Neural progenitor cell (in vitro differentiated cells): ENCODE results near the gene ANK3. TPM values are rescaled to one million over a fixed set of nuclear protein-coding genes. Genes with fewer than 3 reads are reported as not detected.

ENCODE experiments used
- DNase-seq: peaks from one replicate; pipeline ENCODE4 v3.0.0-alpha.2; 2016; ENCODE audit warnings: low spot score
- H2AFZ ChIP-seq: fragments of 200-600 bp; sonication (generic); replicated peaks from 2 replicates; pipeline ENCODE4 v1.6.1; 2016; ENCODE audit warnings: antibody characterized with exemption
- H3F3A ChIP-seq: fragments of 200-600 bp; sonication (generic); 2 replicates; pipeline ENCODE4 v1.6.1; 2016; ENCODE audit warnings: antibody characterized with exemption, low read depth
- H3K27ac ChIP-seq: fragments of 200-600 bp; sonication (generic); 2 replicates; pipeline ENCODE4 v1.5.1; 2016; ENCODE audit warnings: mild to moderate bottlenecking
- H3K27me3 ChIP-seq: fragments of 200-600 bp; sonication (generic); 2 replicates; pipeline ENCODE4 v1.6.1; 2016; ENCODE audit warnings: mild to moderate bottlenecking, moderate library complexity
- H3K36me3 ChIP-seq: fragments of 200-600 bp; sonication (generic); 2 replicates; pipeline ENCODE4 v1.5.1; 2016
- H3K4me1 ChIP-seq: fragments of 200-600 bp; sonication (generic); 2 replicates; pipeline ENCODE4 v1.6.1; 2016; ENCODE audit warnings: mixed run types
- H3K4me2 ChIP-seq: fragments of 200-600 bp; sonication (generic); 2 replicates; pipeline ENCODE4 v1.6.1; 2016
- H3K4me3 ChIP-seq: fragments of 200-600 bp; sonication (generic); 2 replicates; pipeline ENCODE4 v1.5.1; 2016
- H3K79me2 ChIP-seq: fragments of 200-600 bp; sonication (generic); 2 replicates; pipeline ENCODE4 v1.6.1; 2016; ENCODE audit warnings: low read depth
- H3K9ac ChIP-seq: fragments of 200-600 bp; sonication (generic); 2 replicates; pipeline ENCODE4 v1.6.1; 2016
- H3K9me3 ChIP-seq: fragments of 200-600 bp; sonication (generic); 2 replicates; pipeline ENCODE4 v1.5.1; 2016; ENCODE audit warnings: low read depth
- H4K20me1 ChIP-seq: fragments of 200-600 bp; sonication (generic); 2 replicates; pipeline ENCODE4 v1.6.1; 2016; ENCODE audit warnings: low read depth
- H3K27ac Mint-ChIP-seq: 3 replicates; pipeline ENCODE4 v1.8.0; 2021; ENCODE audit warnings: mixed read lengths
- H3K27me3 Mint-ChIP-seq: 2 replicates; pipeline ENCODE4 v1.8.0; 2022; ENCODE audit warnings: low read depth, mild to moderate bottlenecking, inconsistent platforms, moderate library complexity, mixed read lengths; ENCODE audit not compliant: insufficient read depth
- H3K36me3 Mint-ChIP-seq: 3 replicates; pipeline ENCODE4 v1.8.0; 2021; ENCODE audit warnings: mixed read lengths
- H3K4me1 Mint-ChIP-seq: 3 replicates; pipeline ENCODE4 v1.8.0; 2021; ENCODE audit warnings: mixed read lengths
- H3K4me3 Mint-ChIP-seq: 3 replicates; pipeline ENCODE4 v1.8.0; 2021; ENCODE audit warnings: mild to moderate bottlenecking, moderate library complexity, mixed read lengths
- H3K9me3 Mint-ChIP-seq: 3 replicates; pipeline ENCODE4 v1.8.0; 2020; ENCODE audit warnings: mixed read lengths
- EZH2 ChIP-seq: fragments of 200-600 bp; sonication (generic); IDR thresholded peaks from 2 replicates; pipeline ENCODE4 v1.6.1; 2017; ENCODE audit warnings: antibody characterized with exemption, mild to moderate bottlenecking, moderate library complexity
- EZH2phosphoT487 ChIP-seq: fragments of 200-600 bp; sonication (generic); IDR thresholded peaks from 2 replicates; pipeline ENCODE4 v1.6.1; 2017; ENCODE audit warnings: antibody characterized with exemption
- total RNA-seq: library from RNA; depleted of rRNA; stranded (reverse); fragments of >200 nt; gene quantifications from 2 replicates; pipeline ENCODE4 v1.2.3, GENCODE V29; 2015; ENCODE audit warnings: low replicate concordance
- TF ChIP-seq, protein P1 (sequence below): fragments of 200-600 bp; sonication (generic); IDR thresholded peaks from 2 replicates; pipeline ENCODE4 v1.5.1; 2017; ENCODE audit warnings: antibody characterized with exemption, mild to moderate bottlenecking

The ANK3 gene
- total RNA-seq, 1 donor from 2014 or later = 54.1 TPM

- H3K27ac ChIP-seq = no peak overlapping the region
- peak overlapping the region; percentile 72 for H2AFZ ChIP-seq
Observed at GRCh38 chr10:60236869-60237524, 152.7 kb downstream of the ANK3 start.

GRCh38 chr10:60235001-60235400, 154.7 kb downstream of the ANK3 start:
- Histone ChIP-seq H4K20me1 (no peaks in the 10 kb centered on the region), H3K4me1 (peaks cover 7% of the 10 kb centered on the region), H3K9me3 (no peaks in the 10 kb centered on the region), H3K27ac (no peak overlapping the region), H3F3A (no peaks in the 10 kb centered on the region), H3K36me3 (no peaks in the 10 kb centered on the region), H2AFZ (no peak overlapping the region), H3K4me3 (no peak overlapping the region), H3K79me2 (no peaks in the 10 kb centered on the region), H3K4me2 (no peak overlapping the region), H3K27me3 (no peaks in the 10 kb centered on the region), H3K9ac (no peak overlapping the region)
- TF ChIP-seq EZH2 = no peak
- no peak for TF ChIP-seq EZH2phosphoT487
- TF ChIP-seq, protein P1, sequence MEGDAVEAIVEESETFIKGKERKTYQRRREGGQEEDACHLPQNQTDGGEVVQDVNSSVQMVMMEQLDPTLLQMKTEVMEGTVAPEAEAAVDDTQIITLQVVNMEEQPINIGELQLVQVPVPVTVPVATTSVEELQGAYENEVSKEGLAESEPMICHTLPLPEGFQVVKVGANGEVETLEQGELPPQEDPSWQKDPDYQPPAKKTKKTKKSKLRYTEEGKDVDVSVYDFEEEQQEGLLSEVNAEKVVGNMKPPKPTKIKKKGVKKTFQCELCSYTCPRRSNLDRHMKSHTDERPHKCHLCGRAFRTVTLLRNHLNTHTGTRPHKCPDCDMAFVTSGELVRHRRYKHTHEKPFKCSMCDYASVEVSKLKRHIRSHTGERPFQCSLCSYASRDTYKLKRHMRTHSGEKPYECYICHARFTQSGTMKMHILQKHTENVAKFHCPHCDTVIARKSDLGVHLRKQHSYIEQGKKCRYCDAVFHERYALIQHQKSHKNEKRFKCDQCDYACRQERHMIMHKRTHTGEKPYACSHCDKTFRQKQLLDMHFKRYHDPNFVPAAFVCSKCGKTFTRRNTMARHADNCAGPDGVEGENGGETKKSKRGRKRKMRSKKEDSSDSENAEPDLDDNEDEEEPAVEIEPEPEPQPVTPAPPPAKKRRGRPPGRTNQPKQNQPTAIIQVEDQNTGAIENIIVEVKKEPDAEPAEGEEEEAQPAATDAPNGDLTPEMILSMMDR = no peak
- peaks cover 2% of the 10 kb centered on the region for H3K9me3 Mint-ChIP-seq
- DNase-seq = no peak
- no peak overlapping the region for H3K4me3 Mint-ChIP-seq
- peaks cover 5% of the 10 kb centered on the region for H3K4me1 Mint-ChIP-seq
- H3K27me3 Mint-ChIP-seq = no peaks in the 10 kb centered on the region
- H3K36me3 Mint-ChIP-seq = no peaks in the 10 kb centered on the region
- no peak overlapping the region for H3K27ac Mint-ChIP-seq

More at GRCh38 chr10:60236869-60237524, 152.7 kb downstream of the ANK3 start:
- no peak overlapping the region for H3K27ac Mint-ChIP-seq
- H3K9me3 Mint-ChIP-seq = peaks cover 2% of the 10 kb centered on the region
- H3K36me3 Mint-ChIP-seq = no peaks in the 10 kb centered on the region
- H3K4me3 ChIP-seq = no peak overlapping the region
- H3K79me2 ChIP-seq = no peaks in the 10 kb centered on the region
- H3K4me3 Mint-ChIP-seq = no peak overlapping the region
- no peaks in the 10 kb centered on the region for H3K4me1 ChIP-seq
- no peaks in the 10 kb centered on the region for H3K36me3 ChIP-seq
- peaks cover 5% of the 10 kb centered on the region for H3K4me1 Mint-ChIP-seq
- H3K27me3 ChIP-seq = no peaks in the 10 kb centered on the region
- H3K4me2 ChIP-seq = no peak overlapping the region
- no peaks in the 10 kb centered on the region for H3K27me3 Mint-ChIP-seq
- no peak overlapping the region for H3K9ac ChIP-seq
- TF ChIP-seq EZH2phosphoT487 (no peak), EZH2 (no peak)
- TF ChIP-seq, protein P1 = no peak
- H4K20me1 ChIP-seq = no peaks in the 10 kb centered on the region
- H3K9me3 ChIP-seq = no peaks in the 10 kb centered on the region
- H3F3A ChIP-seq = no peaks in the 10 kb centered on the region
- no peak for DNase-seq

GRCh38 chr10:60234551-60234950, 155.1 kb downstream of the ANK3 start:
- TF ChIP-seq, protein P1 = no peak
- TF ChIP-seq EZH2 (no peak), EZH2phosphoT487 (no peak)

More at GRCh38 chr10:60234551-60234950, 155.1 kb downstream of the ANK3 start:
- no peaks in the 10 kb centered on the region for H3K27me3 Mint-ChIP-seq
- Histone ChIP-seq H3K27me3 (no peaks in the 10 kb centered on the region), H3K4me1 (peaks cover 7% of the 10 kb centered on the region), H3K36me3 (no peaks in the 10 kb centered on the region), H3K4me2 (no peak overlapping the region), H3K9me3 (no peaks in the 10 kb centered on the region), H3F3A (no peaks in the 10 kb centered on the region), H4K20me1 (no peaks in the 10 kb centered on the region), H3K9ac (no peak overlapping the region), H2AFZ (no peak overlapping the region), H3K4me3 (no peak overlapping the region), H3K79me2 (no peaks in the 10 kb centered on the region), H3K27ac (no peak overlapping the region)
- H3K9me3 Mint-ChIP-seq = peaks cover 2% of the 10 kb centered on the region
- no peak overlapping the region for H3K4me3 Mint-ChIP-seq
- no peaks in the 10 kb centered on the region for H3K36me3 Mint-ChIP-seq
- no peak for DNase-seq
- no peak overlapping the region for H3K27ac Mint-ChIP-seq
- H3K4me1 Mint-ChIP-seq = peaks cover 5% of the 10 kb centered on the region
